ENCODE measurements around the gene MYCT1.
"Not testable (repeated sequence)": the region's sequence is repeated elsewhere in the genome, so short reads cannot be mapped to it uniquely, and the experiment has no call there.

The MYCT1 gene

DNA sequence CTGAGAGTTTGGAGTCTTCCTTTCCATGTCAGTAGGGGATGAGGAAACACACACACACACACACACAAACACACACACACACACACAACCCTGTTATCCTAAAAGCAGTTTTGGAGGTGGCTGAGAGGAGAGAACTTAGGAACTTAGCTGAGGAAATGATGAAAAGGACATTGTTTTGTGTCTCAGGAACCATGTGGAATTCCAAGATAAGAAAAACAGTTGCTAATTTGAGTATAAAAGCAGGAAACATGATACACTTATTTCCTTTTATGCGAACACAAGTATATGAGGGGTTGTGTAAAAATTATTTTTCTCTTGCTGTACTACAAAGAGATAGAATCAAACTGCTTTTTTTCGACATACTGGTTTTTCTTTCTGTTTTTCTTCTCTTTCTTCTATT, at the start of gene MYCT1:
Gene MYCT1 (plus strand): TSS at position 264 of the 400 bp plus-strand sequence. CDS start 6 bp downstream, at position 270.
- no peak for DNase-seq

- no peak for DNase-seq
Measured at GRCh38 chr6:152648105-152648504, 49.6 kb upstream of the MYCT1 start.

- no peak for DNase-seq
Measured at GRCh38 chr6:152651986-152652385, 45.7 kb upstream of the MYCT1 start.

- DNase-seq, result no peak
Measured at GRCh38 chr6:152661776-152662175, 35.9 kb upstream of the MYCT1 start.

DNA sequence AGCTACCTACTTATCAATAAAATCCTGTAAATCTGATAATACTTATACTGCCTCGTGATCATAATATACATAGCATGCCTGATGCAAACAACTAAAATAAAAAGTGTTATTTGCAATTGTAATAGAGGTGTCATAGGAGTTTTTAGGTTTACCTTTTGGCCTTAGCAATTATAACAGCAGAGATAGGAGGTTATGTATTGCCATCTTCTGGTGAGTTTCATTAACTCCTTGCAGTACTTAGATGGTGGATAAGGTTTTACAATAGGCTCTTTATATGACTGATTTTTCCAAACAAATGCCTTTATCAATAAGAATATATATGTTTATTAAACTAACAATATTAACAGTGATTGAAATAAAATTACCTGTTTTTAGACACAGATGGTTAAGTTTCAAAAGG, 27.8 kb upstream of the MYCT1 start:
- no peak for DNase-seq

DNA sequence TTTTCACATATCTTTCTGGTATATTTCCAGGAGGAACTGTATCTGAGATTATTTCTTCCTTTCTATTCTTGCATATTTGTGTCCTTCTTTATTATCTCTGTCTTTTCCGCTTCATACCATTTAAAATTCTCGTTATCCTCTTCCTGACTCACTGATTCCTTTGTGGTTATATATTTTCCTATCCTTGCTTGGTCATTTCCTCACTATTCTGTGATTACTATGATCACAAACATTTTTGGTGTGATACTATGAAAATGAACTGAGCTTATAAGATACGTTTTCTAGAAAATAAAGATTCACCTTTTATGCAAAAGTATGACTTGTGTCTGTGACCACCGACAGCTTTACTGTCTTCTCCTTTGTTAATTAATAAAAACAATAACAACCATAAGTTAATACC, 26.5 kb upstream of the MYCT1 start:
- DNase-seq, result no peak

GRCh38 chr6:152673236-152673635, 24.5 kb upstream of the MYCT1 start:
- DNase-seq, result no peak

- no peak for DNase-seq
Measured at GRCh38 chr6:152680151-152680550, 17.5 kb upstream of the MYCT1 start.

DNA sequence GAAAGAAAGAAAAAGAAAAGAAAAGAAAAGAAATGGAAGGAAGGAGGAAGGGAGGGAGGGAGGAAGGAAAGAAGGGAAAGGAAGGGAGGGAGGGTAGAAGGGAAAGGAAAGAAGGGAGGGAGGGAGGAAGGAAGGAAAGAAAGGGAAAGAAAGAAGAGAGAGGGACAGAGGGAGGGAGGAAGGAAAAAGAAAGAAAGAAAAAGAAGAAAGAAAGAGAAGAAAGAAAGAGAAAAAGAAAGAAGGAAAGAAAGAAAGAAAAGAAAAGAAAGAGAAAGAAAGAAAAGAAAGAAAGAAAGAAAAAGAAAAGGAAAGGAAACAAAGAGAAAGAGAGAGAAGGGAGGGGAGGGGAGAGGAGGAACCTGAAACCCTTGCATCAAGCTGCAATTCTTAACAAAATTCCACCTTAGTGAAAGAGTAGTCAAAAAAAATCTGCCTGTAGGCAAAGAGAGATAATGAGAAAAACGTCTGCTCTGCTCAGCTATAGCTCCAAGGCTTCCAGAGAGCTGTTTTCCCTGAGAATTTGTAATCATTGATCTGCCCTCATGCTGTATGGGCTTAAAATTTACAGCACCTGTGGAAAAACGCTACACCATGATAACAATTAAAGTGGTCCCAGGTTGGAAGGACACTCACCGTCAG, 16.7 kb upstream of the MYCT1 start:
- no peak for DNase-seq

DNA sequence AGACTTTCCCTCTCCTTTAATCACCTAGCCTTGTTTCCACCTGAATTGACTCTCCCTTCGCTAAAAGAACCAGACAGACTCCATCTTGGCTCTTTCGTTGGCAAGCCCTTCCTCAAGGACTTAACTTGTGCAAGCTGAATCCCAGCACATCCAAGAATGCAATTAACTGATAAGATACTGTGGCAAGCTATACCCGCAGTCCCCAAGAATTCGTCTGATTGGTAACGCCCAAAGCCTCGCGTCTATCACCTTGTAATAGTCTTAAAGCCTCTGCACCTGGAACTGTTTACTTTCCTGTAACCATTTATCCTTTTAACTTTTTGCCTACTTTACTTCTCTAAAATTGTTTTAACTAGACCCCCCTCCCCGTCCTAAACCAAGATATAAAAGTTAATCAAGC, 15.6 kb upstream of the MYCT1 start:
- no peak for DNase-seq

GRCh38 chr6:152682935-152683334, 14.8 kb upstream of the MYCT1 start:
- not testable (repeated sequence) for DNase-seq

DNA sequence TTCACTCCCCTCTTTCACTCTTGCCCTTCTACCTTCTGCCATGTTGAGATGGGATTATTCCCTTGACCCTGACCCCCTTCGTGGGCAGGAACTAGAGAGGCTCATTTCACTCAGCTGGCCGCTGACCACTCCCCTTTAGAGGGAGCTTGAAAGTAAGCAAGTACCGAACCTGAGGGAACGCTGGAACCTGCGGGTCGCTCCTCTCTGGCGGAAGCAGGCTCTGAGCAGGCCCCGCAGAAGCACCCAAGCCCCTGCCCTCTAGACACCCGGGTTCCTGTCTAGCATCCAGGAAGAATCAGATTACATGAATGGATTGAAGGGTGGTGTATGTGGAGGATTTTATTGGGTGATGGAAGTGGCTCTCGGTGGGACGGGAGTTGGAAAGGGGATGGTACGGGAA, 11.9 kb upstream of the MYCT1 start:
- no peak for DNase-seq

DNA sequence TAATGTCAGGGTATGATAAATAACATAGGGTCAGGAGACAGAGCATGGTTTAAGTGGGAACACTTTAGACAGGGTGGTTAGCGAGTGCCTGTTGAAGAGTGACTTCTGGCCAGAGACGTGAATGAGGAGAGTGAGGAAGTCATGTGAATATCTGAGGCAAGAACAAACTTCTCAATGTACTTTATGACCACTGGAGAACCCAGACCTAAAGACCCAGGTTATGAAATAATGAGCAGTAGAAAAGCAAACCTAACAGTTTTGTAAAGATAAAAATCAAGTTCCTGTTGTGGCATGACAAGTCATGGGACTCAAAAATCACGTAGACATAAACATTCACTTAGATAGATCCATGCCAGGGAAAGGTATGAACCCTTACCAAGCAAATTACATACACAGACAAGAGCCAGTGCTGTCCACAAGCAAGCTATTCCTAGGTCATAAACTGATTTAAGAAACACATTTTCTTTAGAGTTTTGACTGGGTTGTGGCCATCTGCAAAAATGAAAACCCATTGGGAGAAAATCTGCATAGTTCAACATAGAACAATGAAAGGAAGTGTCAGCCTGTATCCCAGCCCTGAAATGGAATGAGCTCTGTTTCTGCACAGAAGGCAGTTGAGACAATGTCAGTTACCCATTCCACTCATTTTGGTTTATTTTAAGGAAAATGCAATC, 2.2 kb upstream of the MYCT1 start:
- DNase-seq, result no peak

DNA sequence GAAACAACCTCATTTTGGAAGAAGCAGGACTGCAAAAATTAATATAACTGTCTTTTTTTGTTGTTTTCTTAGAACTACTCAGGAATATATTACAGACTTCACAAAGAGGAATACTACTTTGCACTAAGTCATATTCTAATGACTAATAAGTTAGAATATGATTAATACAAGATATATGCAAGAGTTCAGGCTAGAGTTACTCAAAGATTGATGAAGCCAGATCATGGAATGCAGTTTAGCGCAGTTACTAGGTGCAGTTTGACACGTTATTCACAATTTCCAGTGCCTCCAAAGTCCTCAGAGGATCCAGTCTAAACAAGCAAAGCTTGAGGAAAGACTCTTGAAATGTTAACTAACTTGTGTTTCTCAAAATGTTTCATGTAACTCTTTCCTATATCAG, 1.2 kb upstream of the MYCT1 start:
- no peak for DNase-seq

GRCh38 chr6:152698692-152699091, 995 bp downstream of the MYCT1 start:
- DNase-seq, result no peak

DNA sequence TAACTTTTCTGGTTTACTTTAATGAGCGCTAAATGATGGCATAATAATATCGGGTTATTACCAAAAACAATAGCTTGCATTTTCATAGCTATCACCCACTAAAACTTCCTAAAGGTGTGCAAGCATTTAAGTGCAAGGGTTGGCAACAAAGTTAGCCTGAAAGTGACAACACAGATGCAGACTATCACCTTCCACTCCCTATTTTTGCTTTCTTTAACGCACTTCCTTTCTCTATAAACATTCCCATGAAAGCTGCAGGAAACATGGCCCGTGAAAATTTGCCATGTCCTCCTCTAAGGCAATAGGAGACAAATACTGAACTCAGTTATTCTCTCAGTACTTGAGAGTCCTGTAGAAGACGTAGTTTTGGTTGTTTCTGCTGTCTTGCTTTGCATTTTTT, 2.7 kb downstream of the MYCT1 start:
- DNase-seq, result no peak

DNA sequence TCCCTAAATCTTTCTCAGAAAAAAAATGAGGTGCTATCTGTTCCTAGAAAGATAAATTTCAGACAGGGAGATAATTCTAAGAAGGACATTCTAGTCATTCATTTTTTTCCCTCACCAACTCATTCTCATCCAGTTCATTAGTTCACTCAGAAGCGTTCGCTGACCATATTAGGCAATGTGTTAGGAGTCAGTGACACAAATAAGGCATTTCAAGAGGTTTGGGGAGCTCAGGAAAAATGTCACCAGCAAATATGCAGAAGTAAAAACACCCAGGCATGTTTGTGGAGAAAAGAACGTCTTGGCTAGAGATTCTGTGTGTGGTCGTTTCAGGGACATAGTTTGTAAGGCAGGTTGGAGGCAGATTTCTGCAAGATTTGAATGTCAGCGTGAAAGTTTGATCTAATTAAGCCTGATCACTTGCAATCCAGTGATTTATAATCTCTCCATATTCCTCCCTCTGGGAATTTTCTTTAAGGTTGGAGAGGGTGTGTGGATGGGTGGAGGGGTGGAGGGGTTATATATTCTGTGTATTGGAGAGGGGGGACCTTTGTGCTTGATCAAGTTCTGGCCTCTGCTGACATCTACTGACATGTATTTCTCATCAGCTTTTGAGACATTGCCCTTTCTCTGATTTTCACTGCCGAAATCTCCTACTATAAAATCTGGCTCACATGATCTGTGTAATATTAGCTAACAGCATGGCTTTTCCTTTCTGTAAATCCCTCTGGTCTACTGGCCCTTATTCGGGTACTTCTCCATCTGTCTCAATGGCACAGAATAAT, 3.6 kb downstream of the MYCT1 start:
- no peak for DNase-seq

GRCh38 chr6:152701863-152702401, 4.2 kb downstream of the MYCT1 start:
- no peak for DNase-seq

- not testable (repeated sequence) for DNase-seq
Measured at GRCh38 chr6:152703750-152704149, 6.1 kb downstream of the MYCT1 start.

- DNase-seq, result no peak
Measured at GRCh38 chr6:152705327-152705726, 7.6 kb downstream of the MYCT1 start.

GRCh38 chr6:152716322-152716721, 18.6 kb downstream of the MYCT1 start:
- DNase-seq, result no peak

DNA sequence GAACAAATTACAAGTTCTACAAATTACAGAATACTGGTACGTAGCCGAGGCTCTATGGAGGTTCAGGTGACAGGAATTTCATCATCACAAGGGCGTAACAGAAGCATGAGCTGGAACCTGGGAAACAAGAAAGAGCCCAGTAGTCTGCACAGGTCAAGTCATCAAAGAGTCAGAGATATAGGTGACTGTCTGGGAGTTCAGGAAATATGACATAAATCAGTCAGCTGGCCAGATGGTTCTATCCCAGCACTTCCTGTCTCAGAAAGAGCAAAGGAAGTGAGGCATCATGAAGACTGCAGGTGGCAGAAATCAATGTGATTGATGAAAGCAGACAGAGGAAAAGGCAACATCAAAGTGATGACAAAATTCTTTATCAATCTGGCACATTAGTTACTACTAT, 23.3 kb downstream of the MYCT1 start:
- no peak for DNase-seq

DNA sequence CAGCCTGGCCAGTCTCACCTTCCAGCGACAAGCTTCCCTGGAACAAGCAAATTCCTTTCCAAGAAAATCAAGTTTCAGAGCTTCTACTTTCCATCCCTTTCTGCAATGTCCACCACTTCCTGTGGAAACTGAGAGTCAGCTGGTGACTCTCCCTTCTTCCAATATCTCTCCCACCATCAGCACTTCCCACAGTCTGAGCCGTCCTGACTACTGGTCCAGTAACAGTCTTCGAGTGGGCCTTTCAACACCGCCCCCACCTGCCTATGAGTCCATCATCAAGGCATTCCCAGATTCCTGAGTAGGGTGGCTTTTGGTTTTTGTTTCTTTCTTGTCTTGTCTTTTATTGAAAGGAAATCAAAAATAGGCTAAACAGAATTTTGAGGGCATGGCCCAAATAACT, 24.3 kb downstream of the MYCT1 start:
- DNase-seq, result no peak

DNA sequence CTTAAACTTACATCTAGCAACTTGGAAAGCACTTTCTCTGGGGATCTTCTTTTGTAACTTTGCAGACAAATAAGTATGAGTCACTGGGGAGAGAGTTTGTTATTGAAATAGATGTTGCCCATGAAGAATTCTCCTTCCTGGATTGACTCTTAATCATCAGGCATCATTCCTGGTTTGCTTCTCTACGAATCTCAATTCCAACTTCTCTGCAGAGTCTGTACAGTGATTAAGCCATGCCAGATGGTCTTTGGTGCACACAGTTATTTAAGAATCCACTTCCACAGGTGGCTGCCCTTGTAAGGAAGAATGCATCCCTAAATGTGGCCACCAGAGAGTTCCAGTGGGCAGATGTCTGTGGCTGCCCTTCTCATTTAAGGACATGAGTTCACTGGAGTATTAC, 25.7 kb downstream of the MYCT1 start:
- DNase-seq, result no peak
